Measurements from ENCODE around the gene ATP1A4. TPM values are rescaled to one million over a fixed set of nuclear protein-coding genes. Genes with fewer than 3 reads are reported as not detected.

Gene ATP1A4
- total and polyA plus RNA-seq, 2 of the 13 experiments (the other 11 are each of a cell fraction or from before 2014, with no cell fraction given) = not detected

GRCh38 chr1:160220301-160220700, 68.9 kb downstream of the ATP1A4 start (continued):
- TF ChIP-seq ZNF747 (CRISPR knock-in tag; IDR thresholded peaks at IDR 0.05; ENCODE audit: borderline replicate concordance) = no peak
- TF ChIP-seq THAP11 (CRISPR knock-in tag; IDR thresholded peaks at IDR 0.05) = no peak
- no peak for TF ChIP-seq FIP1L1 (IDR thresholded peaks at IDR 0.05; ENCODE audit: borderline replicate concordance, insufficient read depth, low read depth, low read length)
- no peak for TF ChIP-seq KLF13 (CRISPR knock-in tag; IDR thresholded peaks at IDR 0.05)
- no peak for TF ChIP-seq NR2F6 (IDR thresholded peaks at IDR 0.05)
- no peak for TF ChIP-seq NR2F6 (CRISPR knock-in tag; IDR thresholded peaks at IDR 0.05)
- TF ChIP-seq SIN3B (IDR thresholded peaks at IDR 0.05; ENCODE audit: low read length) = no peak

- BruUV-seq (replicated peaks) = TSS peak; percentile 14
- Histone ChIP-seq H3K9me3 (ENCODE audit: low read length) (no peaks in the 10 kb centered on the region), H4K20me1 (ENCODE audit: insufficient read depth, low read length) (no peaks in the 10 kb centered on the region; the same call in 1 of the 2 replicates), H3K4me3 (replicated peaks in 1 of 3; ENCODE audit: insufficient read depth in 1 of 3, low read depth in 2 of 3, low read length in 3 of 3) (no peak overlapping the region), H3K4me2 (ENCODE audit: low read depth, low read length) (no peak overlapping the region), H3K27me3 (ENCODE audit: control insufficient read depth in 1 of 2, insufficient read depth in 2 of 2, low read length in 2 of 2) (no peaks in the 10 kb centered on the region), H3K36me3 (replicated peaks in 1 of 2; ENCODE audit: control insufficient read depth in 1 of 2, insufficient read depth in 2 of 2, low read length in 2 of 2) (peaks cover 55 to 80% of the 10 kb centered on the region in 2 experiments), H3K27ac (ENCODE audit: extremely low read length, insufficient read depth, low read length) (no peak overlapping the region), H3K4me1 (ENCODE audit: insufficient read depth, low read length) (peaks cover 16% of the 10 kb centered on the region), H3K79me2 (ENCODE audit: insufficient read depth, low read length) (no peaks in the 10 kb centered on the region), H3K9ac (ENCODE audit: insufficient read depth, low read depth, low read length) (no peak overlapping the region), H2AFZ (ENCODE audit: low read length) (no peak overlapping the region)
- ChIA-PET CTCF (ENCODE audit: low intra/inter-chr PET ratio, low total read pairs) (no interaction called here), POLR2A (no interaction called here)
- ATAC-seq (no peak), DNase-seq (ENCODE audit: low spot score) (no peak), FAIRE-seq (no peak)
- in situ Hi-C loops (cut with HindIII; ENCODE audit: extremely low pct_ligation_motif_present, low pct_unique_long_range_greater_than_20kb) (no loop called here), intact Hi-C loops (cut with micrococcal nuclease; ENCODE audit: unreplicated experiment) (loop anchor here (1.0 kb wide), 1 partner anchor 120 kb away; no protein-coding TSS in a partner anchor)
- TF ChIP-seq ZFP90 (CRISPR knock-in tag; IDR thresholded peaks at IDR 0.05; ENCODE audit: borderline replicate concordance) (no peak), ARID2 (CRISPR knock-in tag; IDR thresholded peaks at IDR 0.05; ENCODE audit: borderline replicate concordance) (no peak), CC2D1A (CRISPR knock-in tag; IDR thresholded peaks at IDR 0.05) (no peak), ZNF839 (CRISPR knock-in tag; IDR thresholded peaks at IDR 0.05; ENCODE audit: borderline replicate concordance) (no peak), ZNF225 (CRISPR knock-in tag; IDR thresholded peaks at IDR 0.05) (no peak), RARG (CRISPR knock-in tag; IDR thresholded peaks at IDR 0.05; ENCODE audit: low read depth) (no peak), XRCC5 (optimal IDR thresholded peaks at IDR 0.05; ENCODE audit: low read length) (no peak), ZHX2 (IDR thresholded peaks at IDR 0.05; ENCODE audit: low read depth) (no peak), ZHX2 (CRISPR knock-in tag; IDR thresholded peaks at IDR 0.05; ENCODE audit: borderline replicate concordance) (no peak), BRF2 (CRISPR knock-in tag; IDR thresholded peaks at IDR 0.05) (no peak)
Observed at GRCh38 chr1:160221089-160221488, 69.7 kb downstream of the ATP1A4 start.

Measured in HepG2 (cell line).